H4 (cell line): ENCODE data around the gene ST6GAL2. TPM values are rescaled to one million over a fixed set of nuclear protein-coding genes. Genes with fewer than 3 reads are reported as not detected.

Source experiments
- DNase-seq: peaks from one replicate; pipeline ENCODE4 v3.0.0-alpha.2; 2015; ENCODE audit warnings: low spot score
- total RNA-seq: library from RNA; depleted of rRNA; stranded (reverse); fragments of >200 nt; shearing (Covaris generic); gene quantifications from 2 replicates; pipeline ENCODE4 v1.2.3, GENCODE V29; 2014

ST6GAL2 gene
- total RNA-seq, 1 experiment from 2014 or later, result 0.37 TPM

GRCh38 chr2:106828119-106828518, 57.8 kb downstream of the ST6GAL2 start:
- no peak for DNase-seq

- no peak for DNase-seq
Observed at GRCh38 chr2:106827158-106827557, 58.8 kb downstream of the ST6GAL2 start.

- DNase-seq, result no peak
Observed at GRCh38 chr2:106825161-106825560, 60.8 kb downstream of the ST6GAL2 start.

GRCh38 chr2:106816974-106817373, 69.0 kb downstream of the ST6GAL2 start:
- no peak for DNase-seq

GRCh38 chr2:106812841-106813240, 73.1 kb downstream of the ST6GAL2 start:
- DNase-seq, result no peak

- DNase-seq, result no peak
Observed at GRCh38 chr2:106812383-106812782, 73.6 kb downstream of the ST6GAL2 start.

GRCh38 chr2:106805716-106806115, 80.3 kb downstream of the ST6GAL2 start:
- DNase-seq, result no peak

GRCh38 chr2:106804161-106804560, 81.8 kb downstream of the ST6GAL2 start:
- DNase-seq, result no peak

GRCh38 chr2:106800976-106801655, 84.9 kb downstream of the ST6GAL2 start:
- DNase-seq, result no peak

GRCh38 chr2:106800180-106800579, 85.8 kb downstream of the ST6GAL2 start:
- no peak for DNase-seq

GRCh38 chr2:106798826-106799552, 87.0 kb downstream of the ST6GAL2 start:
- DNase-seq, result no peak

- no peak for DNase-seq
Observed at GRCh38 chr2:106797494-106797893, 88.5 kb downstream of the ST6GAL2 start.

- no peak for DNase-seq
Observed at GRCh38 chr2:106792671-106793070, 93.3 kb downstream of the ST6GAL2 start.

GRCh38 chr2:106789185-106789584, 96.8 kb downstream of the ST6GAL2 start:
- peak; percentile 27 for DNase-seq

GRCh38 chr2:106782681-106783080, 103.3 kb downstream of the ST6GAL2 start:
- no peak for DNase-seq

- DNase-seq, result no peak
Observed at GRCh38 chr2:106781196-106781595, 104.8 kb downstream of the ST6GAL2 start.

- DNase-seq, result no peak
Observed at GRCh38 chr2:106771811-106772210, 114.2 kb downstream of the ST6GAL2 start.

GRCh38 chr2:106770986-106771385, 115.0 kb downstream of the ST6GAL2 start:
- DNase-seq, result no peak

GRCh38 chr2:106764614-106765013, 121.4 kb downstream of the ST6GAL2 start:
- DNase-seq, result no peak

GRCh38 chr2:106759966-106760365, 126.0 kb downstream of the ST6GAL2 start:
- DNase-seq, result no peak

- DNase-seq, result no peak
Observed at GRCh38 chr2:106758901-106759497, 127.0 kb downstream of the ST6GAL2 start.
